Measurements from ENCODE around the gene SH3RF3. TPM values are rescaled to one million over a fixed set of nuclear protein-coding genes. Genes with fewer than 3 reads are reported as not detected.

Gene SH3RF3
- total RNA-seq, 1 donor from 2014 or later = 0.28 TPM

GRCh38 chr2:109299536-109299935 lies 170.5 kb downstream of the SH3RF3 start:
- H3K36me3 ChIP-seq = no peaks in the 10 kb centered on the region

GRCh38 chr2:109300582-109300981 lies 171.6 kb downstream of the SH3RF3 start:
- H3F3A ChIP-seq (ENCODE audit: low read depth) = no peaks in the 10 kb centered on the region
- H3K4me2 ChIP-seq = no peak overlapping the region
- no peaks in the 10 kb centered on the region for H3K36me3 Mint-ChIP-seq
- H2AFZ ChIP-seq (replicated peaks) = no peak overlapping the region
- H4K20me1 ChIP-seq (ENCODE audit: low read depth) = no peaks in the 10 kb centered on the region
- no peaks in the 10 kb centered on the region for H3K9me3 Mint-ChIP-seq
- H3K9ac ChIP-seq = no peak overlapping the region
- peaks cover 11% of the 10 kb centered on the region for H3K4me1 Mint-ChIP-seq
- H3K27ac ChIP-seq = no peak overlapping the region
- TF ChIP-seq CTCF (IDR thresholded peaks at IDR 0.05) = no peak
- TF ChIP-seq EZH2phosphoT487 (IDR thresholded peaks at IDR 0.05) = no peak
- TF ChIP-seq EZH2 (IDR thresholded peaks at IDR 0.05) = no peak
- DNase-seq (ENCODE audit: low spot score) = no peak
- H3K4me1 ChIP-seq = no peaks in the 10 kb centered on the region
- no peaks in the 10 kb centered on the region for H3K27me3 Mint-ChIP-seq (ENCODE audit: insufficient read depth, low read depth)
- no peaks in the 10 kb centered on the region for H3K9me3 ChIP-seq (ENCODE audit: low read depth)
- no peaks in the 10 kb centered on the region for H3K27me3 ChIP-seq
- H3K36me3 ChIP-seq = no peaks in the 10 kb centered on the region
- no peak overlapping the region for H3K4me3 Mint-ChIP-seq
- no peak overlapping the region for H3K27ac Mint-ChIP-seq
- H3K4me3 ChIP-seq = no peak overlapping the region
- no peaks in the 10 kb centered on the region for H3K79me2 ChIP-seq (ENCODE audit: low read depth)

More at GRCh38 chr2:109299536-109299935, 170.5 kb downstream of the SH3RF3 start:
- H3K9me3 ChIP-seq (ENCODE audit: low read depth) = no peaks in the 10 kb centered on the region
- H3K9me3 Mint-ChIP-seq = no peaks in the 10 kb centered on the region
- H3K4me2 ChIP-seq = no peak overlapping the region
- no peaks in the 10 kb centered on the region for H3K36me3 Mint-ChIP-seq
- no peak overlapping the region for H3K4me3 ChIP-seq
- no peaks in the 10 kb centered on the region for H3K27me3 ChIP-seq
- no peaks in the 10 kb centered on the region for H3K27me3 Mint-ChIP-seq (ENCODE audit: insufficient read depth, low read depth)
- no peak overlapping the region for H3K4me3 Mint-ChIP-seq
- no peak overlapping the region for H2AFZ ChIP-seq (replicated peaks)
- DNase-seq (ENCODE audit: low spot score) = no peak
- no peak overlapping the region for H3K27ac Mint-ChIP-seq
- no peaks in the 10 kb centered on the region for H3F3A ChIP-seq (ENCODE audit: low read depth)
- H3K4me1 ChIP-seq = no peaks in the 10 kb centered on the region
- no peak for TF ChIP-seq CTCF (IDR thresholded peaks at IDR 0.05)
- no peak for TF ChIP-seq EZH2phosphoT487 (IDR thresholded peaks at IDR 0.05)
- TF ChIP-seq EZH2 (IDR thresholded peaks at IDR 0.05) = no peak
- peaks cover under 1% of the 10 kb centered on the region for H3K4me1 Mint-ChIP-seq
- no peaks in the 10 kb centered on the region for H3K79me2 ChIP-seq (ENCODE audit: low read depth)
- H3K27ac ChIP-seq = no peak overlapping the region
- H4K20me1 ChIP-seq (ENCODE audit: low read depth) = no peaks in the 10 kb centered on the region
- no peak overlapping the region for H3K9ac ChIP-seq

GRCh38 chr2:109301746-109302145 lies 172.7 kb downstream of the SH3RF3 start:
- Histone ChIP-seq H3K9ac (no peak overlapping the region), H3K36me3 (no peaks in the 10 kb centered on the region), H3K4me1 (no peaks in the 10 kb centered on the region), H2AFZ (replicated peaks) (no peak overlapping the region), H3K27ac (no peak overlapping the region), H3K4me3 (no peak overlapping the region), H4K20me1 (ENCODE audit: low read depth) (no peaks in the 10 kb centered on the region), H3K4me2 (no peak overlapping the region), H3K9me3 (ENCODE audit: low read depth) (no peaks in the 10 kb centered on the region), H3F3A (ENCODE audit: low read depth) (no peaks in the 10 kb centered on the region), H3K79me2 (ENCODE audit: low read depth) (no peaks in the 10 kb centered on the region), H3K27me3 (no peaks in the 10 kb centered on the region)
- Mint-ChIP-seq H3K4me1 (peaks cover 21% of the 10 kb centered on the region), H3K4me3 (no peak overlapping the region), H3K27me3 (ENCODE audit: insufficient read depth, low read depth) (peaks cover 1% of the 10 kb centered on the region), H3K27ac (no peak overlapping the region), H3K9me3 (no peaks in the 10 kb centered on the region), H3K36me3 (no peaks in the 10 kb centered on the region)
- DNase-seq (ENCODE audit: low spot score) = no peak
- TF ChIP-seq CTCF (IDR thresholded peaks at IDR 0.05) (no peak), EZH2 (IDR thresholded peaks at IDR 0.05) (no peak), EZH2phosphoT487 (IDR thresholded peaks at IDR 0.05) (no peak)
